Measurements from ENCODE around the gene VASH1.

VASH1 gene

GRCh38 chr14:76832503-76832988, 71.3 kb downstream of the VASH1 start:
- no peak for DNase-seq (ENCODE audit: low spot score)

Measured in CD4-positive, alpha-beta T cell treated with Interleukin-6 at 100 ng/mL for 8 hours (primary cell).